ENCODE results near the gene CEP290. TPM values are rescaled to one million over a fixed set of nuclear protein-coding genes. Genes with fewer than 3 reads are reported as not detected.

The CEP290 gene
- total RNA-seq (2014; rRNA removed; shearing (Covaris generic)), result 22.8 and 25.4 TPM in 2 replicates

GRCh38 chr12:88141774-88142609, at the start of gene CEP290, which contains the start of gene TMTC3:
Gene CEP290 (minus strand): TSS chr12:88142088. CDS start chr12:88141307, 781 bp downstream.
Gene TMTC3 (plus strand): TSS chr12:88142307. CDS start chr12:88148316, 6,009 bp downstream.

GRCh38 chr12:88029093-88029665, 112.7 kb downstream of the CEP290 start, which contains the start of gene C12orf50:
Gene C12orf50 (minus strand): TSS chr12:88029401. CDS start chr12:88026962, 2,439 bp downstream.

Small RNA genes within 50 kb of the gene (small RNA-seq; reads per million reads assigned to genes)
- gene RNA5SP364, result not detected

Other genes starting within 250 kb of the CEP290 start
- not detected in 2 replicates for gene C12orf50, start 112.7 kb downstream of the CEP290 start, total RNA-seq (2014; rRNA removed; shearing (Covaris generic))
- gene TMTC3, start 219 bp upstream of the CEP290 start, total RNA-seq (2014; rRNA removed; shearing (Covaris generic)), result 9.5 and 10.1 TPM in 2 replicates